Lower lobe of right lung (tissue), 2 donors: ENCODE results near the gene CWC27. TPM values are rescaled to one million over a fixed set of nuclear protein-coding genes. Genes with fewer than 3 reads are reported as not detected.

Experiments used
- ATAC-seq, 2 donors: fragments of 200-7000 bp; cut with Tn5 transposase; one replicate each; pipeline ENCODE4 v1.9.1; 2020 to 2022; ENCODE audit warnings: mild to moderate bottlenecking in 2 of 2, moderate library complexity in 2 of 2
- DNase-seq: peaks from one replicate; pipeline ENCODE4 v3.0.0-alpha.2; 2020
- H3K27ac ChIP-seq: fragments of 200-600 bp; one replicate; pipeline ENCODE4 v1.8.0; 2022
- H3K27me3 ChIP-seq: fragments of 200-600 bp; one replicate; pipeline ENCODE4 v1.8.0; 2022; ENCODE audit warnings: low read depth
- H3K36me3 ChIP-seq: fragments of 200-600 bp; one replicate; pipeline ENCODE4 v1.8.0; 2022; ENCODE audit warnings: mild to moderate bottlenecking
- H3K4me1 ChIP-seq: fragments of 200-600 bp; one replicate; pipeline ENCODE4 v1.8.0; 2022
- H3K4me3 ChIP-seq: fragments of 200-600 bp; one replicate; pipeline ENCODE4 v1.8.0; 2022; ENCODE audit warnings: mild to moderate bottlenecking
- H3K9me3 ChIP-seq: fragments of 200-600 bp; one replicate; pipeline ENCODE4 v1.8.0; 2022
- intact Hi-C: fragments of 100-400 bp; cut with DNase I; formaldehyde crosslinking; loops from one replicate; pipeline ENCODE4 v1.11.0; 2022
- total RNA-seq: library from RNA; stranded (reverse); fragmentation: NEBNext Ultra II Directional; extraction: Animal tissue kit (Norgen Biotek cat#: 25700); gene quantifications from one replicate; pipeline ENCODE4 v1.2.1, GENCODE V29; 2021
- TF ChIP-seq, protein P1 (sequence below): fragments of 200-600 bp; IDR thresholded peaks from one replicate; pipeline ENCODE4 v1.8.0; 2022; ENCODE audit warnings: antibody characterized with exemption, mild to moderate bottlenecking
- donor health status: DM: no; HTN: yes; CAD: no; lungs with severe emphysema.

CWC27 gene
- total RNA-seq, 1 donor from 2014 or later: 17.3 TPM

DNA sequence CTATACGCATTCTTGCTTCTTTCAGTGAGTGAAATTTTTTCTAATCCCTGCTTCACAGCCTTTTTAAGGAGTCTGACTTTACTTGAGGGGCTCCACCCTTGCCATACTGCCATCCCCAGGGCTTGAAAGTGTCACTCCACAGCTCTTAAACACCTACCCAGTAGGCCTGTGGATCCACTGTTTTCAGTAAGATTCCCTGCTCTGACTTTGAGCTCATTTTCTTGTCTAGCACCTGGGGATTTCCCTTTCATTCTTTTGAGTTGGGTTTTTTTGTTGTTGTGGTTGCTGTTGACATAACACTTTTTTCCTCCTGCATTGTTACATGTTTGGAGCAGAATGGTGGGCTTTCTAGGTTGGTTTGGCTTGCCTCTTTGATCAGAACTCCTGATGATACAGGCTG, 23.8 kb upstream of the CWC27 start:
- intact Hi-C loops: no loop called here

DNA sequence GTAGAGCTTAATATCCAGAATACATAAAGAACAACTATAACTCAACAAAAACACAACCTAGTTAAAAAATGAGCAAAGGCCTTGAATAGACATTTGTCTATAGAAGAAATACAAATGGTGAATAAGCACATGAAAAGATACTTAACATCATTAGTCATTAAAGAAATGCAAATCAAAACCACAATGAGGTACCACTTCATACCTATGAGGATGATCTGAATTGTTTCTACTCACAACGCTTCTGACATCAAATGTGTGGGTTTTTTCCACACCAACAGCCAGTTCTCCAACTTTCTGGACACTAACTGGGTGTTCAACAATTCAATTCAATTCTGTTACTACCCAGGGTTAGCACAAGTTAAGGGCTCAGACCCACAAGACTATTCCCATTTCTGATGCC, 22.3 kb upstream of the CWC27 start:
- intact Hi-C loops: no loop called here
- Histone ChIP-seq H3K4me1 (no peaks in the 10 kb centered on the region), H3K27ac (no peak overlapping the region), H3K27me3 (no peaks in the 10 kb centered on the region), H3K4me3 (no peak overlapping the region), H3K9me3 (no peaks in the 10 kb centered on the region), H3K36me3 (no peaks in the 10 kb centered on the region)
- TF ChIP-seq, protein P1, sequence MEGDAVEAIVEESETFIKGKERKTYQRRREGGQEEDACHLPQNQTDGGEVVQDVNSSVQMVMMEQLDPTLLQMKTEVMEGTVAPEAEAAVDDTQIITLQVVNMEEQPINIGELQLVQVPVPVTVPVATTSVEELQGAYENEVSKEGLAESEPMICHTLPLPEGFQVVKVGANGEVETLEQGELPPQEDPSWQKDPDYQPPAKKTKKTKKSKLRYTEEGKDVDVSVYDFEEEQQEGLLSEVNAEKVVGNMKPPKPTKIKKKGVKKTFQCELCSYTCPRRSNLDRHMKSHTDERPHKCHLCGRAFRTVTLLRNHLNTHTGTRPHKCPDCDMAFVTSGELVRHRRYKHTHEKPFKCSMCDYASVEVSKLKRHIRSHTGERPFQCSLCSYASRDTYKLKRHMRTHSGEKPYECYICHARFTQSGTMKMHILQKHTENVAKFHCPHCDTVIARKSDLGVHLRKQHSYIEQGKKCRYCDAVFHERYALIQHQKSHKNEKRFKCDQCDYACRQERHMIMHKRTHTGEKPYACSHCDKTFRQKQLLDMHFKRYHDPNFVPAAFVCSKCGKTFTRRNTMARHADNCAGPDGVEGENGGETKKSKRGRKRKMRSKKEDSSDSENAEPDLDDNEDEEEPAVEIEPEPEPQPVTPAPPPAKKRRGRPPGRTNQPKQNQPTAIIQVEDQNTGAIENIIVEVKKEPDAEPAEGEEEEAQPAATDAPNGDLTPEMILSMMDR: no peak
- ATAC-seq (no peak), DNase-seq (no peak)

More for the DNA sequence above, 23.8 kb upstream of the CWC27 start:
- DNase-seq (no peak), ATAC-seq (no peak)
- no peaks in the 10 kb centered on the region for H3K27me3 ChIP-seq
- no peak overlapping the region for H3K27ac ChIP-seq
- H3K9me3 ChIP-seq: no peaks in the 10 kb centered on the region
- H3K4me1 ChIP-seq: no peaks in the 10 kb centered on the region
- TF ChIP-seq, protein P1: no peak
- peaks cover 12% of the 10 kb centered on the region for H3K36me3 ChIP-seq
- no peak overlapping the region for H3K4me3 ChIP-seq

- no peaks in the 10 kb centered on the region for H3K4me1 ChIP-seq
- ATAC-seq: no peak
- no peak overlapping the region for H3K27ac ChIP-seq
- H3K9me3 ChIP-seq: no peaks in the 10 kb centered on the region
- H3K27me3 ChIP-seq: no peaks in the 10 kb centered on the region
- DNase-seq: no peak
- intact Hi-C loops: no loop called here
- no peak overlapping the region for H3K4me3 ChIP-seq
- H3K36me3 ChIP-seq: peaks cover 15% of the 10 kb centered on the region
- TF ChIP-seq, protein P1: no peak
These were observed 19.3 kb upstream of the CWC27 start for GRCh38 chr5:64749385-64749784.

- H3K36me3 ChIP-seq: peaks cover 18% of the 10 kb centered on the region
- intact Hi-C loops: no loop called here
- H3K27ac ChIP-seq: no peak overlapping the region
- H3K4me1 ChIP-seq: peaks cover 6% of the 10 kb centered on the region
- no peak overlapping the region for H3K4me3 ChIP-seq
- H3K27me3 ChIP-seq: no peaks in the 10 kb centered on the region
- ATAC-seq: no peak
- DNase-seq: no peak
- no peaks in the 10 kb centered on the region for H3K9me3 ChIP-seq
- TF ChIP-seq, protein P1: no peak
These were observed 14.7 kb upstream of the CWC27 start for GRCh38 chr5:64754066-64754465.

GRCh38 chr5:64758901-64759300, 9.8 kb upstream of the CWC27 start:
- no peak overlapping the region for H3K27ac ChIP-seq
- H3K4me1 ChIP-seq: peaks cover 14% of the 10 kb centered on the region
- ATAC-seq (no peak), DNase-seq (no peak)
- intact Hi-C loops: no loop called here
- H3K27me3 ChIP-seq: no peaks in the 10 kb centered on the region
- H3K9me3 ChIP-seq: no peaks in the 10 kb centered on the region
- TF ChIP-seq, protein P1: no peak
- H3K4me3 ChIP-seq: no peak overlapping the region
- peaks cover 21% of the 10 kb centered on the region for H3K36me3 ChIP-seq
